Body of pancreas (tissue), 4 donors: ENCODE measurements around the gene TH.

Source experiments
- POLR2A ChIP-seq, 3 donors: fragments of 450-650 bp; IDR thresholded peaks; one replicate each; pipeline ENCODE4 v1.6.1; 2016; ENCODE audit warnings: antibody characterized with exemption in 3 of 3, mild to moderate bottlenecking in 2 of 3
- TF ChIP-seq, protein P1 (sequence below), 7 experiments: fragments of 450-650 bp in 4 of 7; fragments of 200-600 bp in 3 of 7; sonication (generic) in 3 of 7; IDR thresholded peaks; one replicate each; pipeline ENCODE4 v1.5.1; 2016 to 2019; ENCODE audit warnings: antibody characterized with exemption in 7 of 7

- TF ChIP-seq POLR2A (IDR thresholded peaks at IDR 0.05), result no peak
- TF ChIP-seq, protein P1, sequence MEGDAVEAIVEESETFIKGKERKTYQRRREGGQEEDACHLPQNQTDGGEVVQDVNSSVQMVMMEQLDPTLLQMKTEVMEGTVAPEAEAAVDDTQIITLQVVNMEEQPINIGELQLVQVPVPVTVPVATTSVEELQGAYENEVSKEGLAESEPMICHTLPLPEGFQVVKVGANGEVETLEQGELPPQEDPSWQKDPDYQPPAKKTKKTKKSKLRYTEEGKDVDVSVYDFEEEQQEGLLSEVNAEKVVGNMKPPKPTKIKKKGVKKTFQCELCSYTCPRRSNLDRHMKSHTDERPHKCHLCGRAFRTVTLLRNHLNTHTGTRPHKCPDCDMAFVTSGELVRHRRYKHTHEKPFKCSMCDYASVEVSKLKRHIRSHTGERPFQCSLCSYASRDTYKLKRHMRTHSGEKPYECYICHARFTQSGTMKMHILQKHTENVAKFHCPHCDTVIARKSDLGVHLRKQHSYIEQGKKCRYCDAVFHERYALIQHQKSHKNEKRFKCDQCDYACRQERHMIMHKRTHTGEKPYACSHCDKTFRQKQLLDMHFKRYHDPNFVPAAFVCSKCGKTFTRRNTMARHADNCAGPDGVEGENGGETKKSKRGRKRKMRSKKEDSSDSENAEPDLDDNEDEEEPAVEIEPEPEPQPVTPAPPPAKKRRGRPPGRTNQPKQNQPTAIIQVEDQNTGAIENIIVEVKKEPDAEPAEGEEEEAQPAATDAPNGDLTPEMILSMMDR (IDR thresholded peaks at IDR 0.05), result no peak
Observed at GRCh38 chr11:2169005-2169378, 2.6 kb downstream of the TH start.
